Measurements from ENCODE around the gene KLHDC7B.
A peak's percentile ranks its signal among the peaks of the same experiment; 100 is the strongest.

Gene KLHDC7B

DNA sequence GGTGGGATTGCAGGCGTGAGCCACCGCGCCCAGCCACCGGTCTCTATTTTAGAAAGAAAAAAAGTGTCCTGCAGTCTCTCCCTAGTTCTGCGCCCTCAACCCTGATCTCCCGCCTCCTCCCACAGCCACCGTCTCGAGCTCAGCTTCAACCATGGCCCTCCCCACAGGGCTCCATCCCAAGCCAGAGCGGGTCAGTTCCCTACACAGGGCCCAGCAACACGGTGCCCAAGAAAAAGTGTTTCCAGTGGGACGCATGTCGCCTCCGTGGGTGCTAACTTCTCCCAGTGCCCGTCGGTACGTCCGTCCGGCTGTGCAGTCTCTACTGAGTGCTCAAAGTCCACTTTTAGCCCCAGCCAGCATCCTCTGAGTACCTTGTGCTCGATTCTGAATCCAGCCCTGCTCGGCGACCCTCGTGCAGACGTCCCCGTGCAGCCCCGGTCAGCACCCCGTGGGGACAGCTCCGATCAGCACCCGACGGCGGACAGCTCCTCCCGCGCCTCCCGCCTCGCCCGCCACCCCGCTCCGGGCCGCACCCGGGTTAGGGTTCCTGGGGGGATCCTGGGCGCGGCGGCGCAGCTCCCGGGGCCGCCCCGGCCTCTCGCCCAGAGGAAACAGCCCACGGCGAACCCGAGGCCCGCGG is 54.2 kb downstream of the KLHDC7B start:
- DNase-seq: no peak

- DNase-seq: peak; percentile 6
Measured at GRCh38 chr22:50600538-50600937, 54.8 kb downstream of the KLHDC7B start, which contains the start of gene MAPK8IP2. TSS of gene MAPK8IP2 (plus strand) at chr22:50600793. CDS start at chr22:50600819, 26 bp downstream.
